Measurements from ENCODE around the gene RPN2. TPM values are rescaled to one million over a fixed set of nuclear protein-coding genes. Genes with fewer than 3 reads are reported as not detected.
A peak's percentile ranks its signal among the peaks of the same experiment; 100 is the strongest.

RPN2 gene
- total and polyA plus RNA-seq, 2 of the 13 experiments (the other 11 are each of a cell fraction or from before 2014, with no cell fraction given) = 587 to 1,818 TPM

- TF ChIP-seq ELK4 (CRISPR knock-in tag; IDR thresholded peaks at IDR 0.05; ENCODE audit: borderline replicate concordance) = no peak
- no peak for TF ChIP-seq ZNF460 (CRISPR knock-in tag; IDR thresholded peaks at IDR 0.05; ENCODE audit: borderline replicate concordance)
- TF ChIP-seq TGIF2 (CRISPR knock-in tag; IDR thresholded peaks at IDR 0.05) = peak; percentile 84; the same call in 1 of the 2 replicates
- no peak for TF ChIP-seq NR3C1 (CRISPR knock-in tag; IDR thresholded peaks at IDR 0.05)
- no peak for TF ChIP-seq ZNF503 (CRISPR knock-in tag; IDR thresholded peaks at IDR 0.05)
- 0 out of 2 replicates have a peak, but pooled peaks have one; percentile 35 for TF ChIP-seq TFDP2 (CRISPR knock-in tag; IDR thresholded peaks at IDR 0.05)
- TF ChIP-seq NRL (CRISPR knock-in tag; IDR thresholded peaks at IDR 0.05; ENCODE audit: borderline replicate concordance) = peak; percentile 88; the same call in 1 of the 2 replicates
- TF ChIP-seq ZNF720 (CRISPR knock-in tag; IDR thresholded peaks at IDR 0.05) = no peak
- TF ChIP-seq KDM5A (IDR thresholded peaks at IDR 0.05; ENCODE audit: borderline replicate concordance, low read length) = no peak
- no peak for TF ChIP-seq POLR2G (IDR thresholded peaks at IDR 0.05; ENCODE audit: low read depth, low read length)
- TF ChIP-seq NCOA5 (CRISPR knock-in tag; IDR thresholded peaks at IDR 0.05) = no peak
- TF ChIP-seq ZBTB8A (CRISPR knock-in tag; IDR thresholded peaks at IDR 0.05; ENCODE audit: borderline replicate concordance, low read depth) = no peak
- no peak for TF ChIP-seq ZNF17 (CRISPR knock-in tag; IDR thresholded peaks at IDR 0.05)
- peak; percentile 27; the same call in 1 of the 2 replicates for TF ChIP-seq BRD4 (CRISPR knock-in tag; IDR thresholded peaks at IDR 0.05)
- no peak for TF ChIP-seq ZSCAN22 (CRISPR knock-in tag; IDR thresholded peaks at IDR 0.05)
- no peak for TF ChIP-seq HOMEZ (CRISPR knock-in tag; IDR thresholded peaks at IDR 0.05; ENCODE audit: low read depth)
- no peak for TF ChIP-seq NBN (conservative IDR thresholded peaks at IDR 0.05)
- peak; percentile 40; the same call in 1 of the 2 replicates for TF ChIP-seq ARID4A (CRISPR knock-in tag; IDR thresholded peaks at IDR 0.05; ENCODE audit: borderline replicate concordance)
- peak; percentile 92 for TF ChIP-seq MTA1 (CRISPR knock-in tag; IDR thresholded peaks at IDR 0.05; ENCODE audit: borderline replicate concordance)
- no peak for TF ChIP-seq ZEB1 (IDR thresholded peaks at IDR 0.05; ENCODE audit: insufficient replicate concordance, low read depth)
Observed at GRCh38 chr20:37283530-37284195, 104.5 kb downstream of the RPN2 start (continued).

All from HepG2 (cell line).